Lung (tissue), 12 donors: ENCODE data around the gene CDX1. TPM values are rescaled to one million over a fixed set of nuclear protein-coding genes. Genes with fewer than 3 reads are reported as not detected.

ENCODE experiments used
- ATAC-seq: fragments of 200-7000 bp; cut with Tn5 transposase; one replicate; pipeline ENCODE4 v1.9.1; 2020; ENCODE audit warnings: moderate number of reproducible peaks; ENCODE audit not compliant: insufficient read depth, low FRiP score
- DNase-seq, 3 donors: peaks; one replicate each; pipeline ENCODE4 v3.0.0-alpha.2; 2013 to 2017
- H3K27ac ChIP-seq, 2 donors: one replicate each; pipeline ENCODE4 v1.5.1; 2013; ENCODE audit warnings: mild to moderate bottlenecking in 2 of 2, moderate library complexity in 2 of 2, control low read depth in 1 of 2, inconsistent platforms in 1 of 2, low read depth in 1 of 2, low read length in 1 of 2
- H3K27me3 ChIP-seq, 3 donors: one replicate each; pipeline ENCODE4 v1.5.1; 2013; ENCODE audit warnings: low read length in 2 of 3; ENCODE audit not compliant: control insufficient read depth in 3 of 3, insufficient read depth in 3 of 3
- H3K36me3 ChIP-seq, 4 donors: one replicate each; pipeline ENCODE4 v1.5.1; 2013; ENCODE audit warnings: low read length in 4 of 4, mild to moderate bottlenecking in 1 of 4, moderate library complexity in 1 of 4; ENCODE audit not compliant: control insufficient read depth in 4 of 4, insufficient read depth in 4 of 4
- H3K4me1 ChIP-seq, 5 donors: one replicate each; pipeline ENCODE4 v1.5.1; 2013; ENCODE audit warnings: low read length in 5 of 5, mild to moderate bottlenecking in 2 of 5, moderate library complexity in 1 of 5; ENCODE audit not compliant: control insufficient read depth in 5 of 5, insufficient read depth in 5 of 5
- H3K4me3 ChIP-seq: one replicate; pipeline ENCODE4 v1.5.1; 2013; ENCODE audit warnings: mild to moderate bottlenecking, control low read depth, moderate library complexity
- H3K9ac ChIP-seq, 2 donors: one replicate each; pipeline ENCODE4 v1.5.1; 2013; ENCODE audit warnings: low read length in 2 of 2, control low read depth in 1 of 2; ENCODE audit not compliant: insufficient read depth in 1 of 2
- H3K9me3 ChIP-seq, 4 donors: one replicate each; pipeline ENCODE4 v1.5.1; 2013; ENCODE audit warnings: low read length in 3 of 4, mild to moderate bottlenecking in 1 of 4, moderate library complexity in 1 of 4; ENCODE audit not compliant: control insufficient read depth in 4 of 4, insufficient read depth in 3 of 4
- CTCF ChIP-seq: IDR thresholded peaks from 2 replicates; pipeline ENCODE4 v1.5.1; 2012; ENCODE audit warnings: mild to moderate bottlenecking; ENCODE audit errors: control extremely low read depth, extremely low read depth
- WGBS, 2 donors: extraction: QIAGEN DNeasy Blood & Tissue Kit; methylation state at CpG; one replicate each; pipeline ENCODE4 v1.1.7; 2013; 5-methylcytosine and 5-hydroxymethylcytosine counted together
- polyA plus RNA-seq, 2 donors: library from polyadenylated mRNA; stranded (reverse); fragments of 200-250 nt; gene quantifications; one replicate each; pipeline ENCODE4 v1.2.1, GENCODE V29; 2013
- total RNA-seq, 2 donors: library from RNA; depleted of rRNA in 1 of 2; stranded (reverse); fragments of >200 nt in 1 of 2; gene quantifications; one replicate each; pipeline ENCODE4 v1.2.1, GENCODE V29; 2014 to 2021
- donor health status: control.
- donor health status: control.
- donor health status: Bipolar disorder and iron deficiency.
- donor health status: healthy.
- donor health status: DM: yes; HTN: yes; CAD: no.

CDX1 gene
- total and polyA plus RNA-seq, 4 donors, result 0.09 to 0.43 (median 0.26) TPM

GRCh38 chr5:150178262-150178661 lies 11.7 kb downstream of the CDX1 start:
- no peaks in the 10 kb centered on the region for H3K27me3 ChIP-seq
- DNase-seq (no peak), ATAC-seq (no peak)
- no peak for TF ChIP-seq CTCF
- H3K9ac ChIP-seq, result no peak overlapping the region
- H3K4me3 ChIP-seq, result no peak overlapping the region
- peaks cover 0 to 49% (median 7%) of the 10 kb centered on the region in 5 donors for H3K4me1 ChIP-seq
- H3K27ac ChIP-seq, result no peak overlapping the region
- no peaks in the 10 kb centered on the region for H3K9me3 ChIP-seq
- whole genome bisulfite sequencing, 2 donors, result 53 to 56% methylated on average over 4 of the region's 4 CpGs
- H3K36me3 ChIP-seq, result no peaks in the 10 kb centered on the region

GRCh38 chr5:150179019-150179620 lies 12.5 kb downstream of the CDX1 start:
- H3K27ac ChIP-seq, result peak overlapping the region in 1 of 2 donors; percentile 40
- no peaks in the 10 kb centered on the region for H3K27me3 ChIP-seq
- WGBS, 2 donors, result 90 to 95% methylated on average over 7 of the region's 7 CpGs
- DNase-seq (no peak), ATAC-seq (no peak)
- no peaks in the 10 kb centered on the region for H3K36me3 ChIP-seq
- H3K4me1 ChIP-seq, result peaks cover 0 to 40% (median 7%) of the 10 kb centered on the region in 5 donors
- no peak overlapping the region for H3K4me3 ChIP-seq
- H3K9me3 ChIP-seq, result no peaks in the 10 kb centered on the region
- no peak for TF ChIP-seq CTCF
- H3K9ac ChIP-seq, result no peak overlapping the region

GRCh38 chr5:150180241-150181026 lies 13.9 kb downstream of the CDX1 start:
- 69 to 72% methylated on average over 18 of the region's 18 CpGs for WGBS, 2 donors
- H3K27ac ChIP-seq, result peak overlapping the region; percentile 26 to 41
- no peak overlapping the region for H3K9ac ChIP-seq
- H3K27me3 ChIP-seq, result no peaks in the 10 kb centered on the region
- DNase-seq (peak; percentile 63 to 80 (median 72)), ATAC-seq (peak; percentile 56)
- TF ChIP-seq CTCF, result no peak
- H3K9me3 ChIP-seq, result no peaks in the 10 kb centered on the region
- H3K4me1 ChIP-seq, result peaks cover 0 to 34% (median 7%) of the 10 kb centered on the region in 5 donors
- no peaks in the 10 kb centered on the region for H3K36me3 ChIP-seq
- H3K4me3 ChIP-seq, result no peak overlapping the region
